Peyer's patch (tissue), 4 donors: ENCODE results near the gene ATF7IP. TPM values are rescaled to one million over a fixed set of nuclear protein-coding genes. Genes with fewer than 3 reads are reported as not detected.

Source experiments
- DNase-seq, 3 donors: peaks; one replicate each; pipeline ENCODE4 v3.0.0-alpha.2; 2017 to 2019
- H3K27ac ChIP-seq, 4 donors: fragments of 200-600 bp; sonication (generic); one replicate each; pipeline ENCODE4 v1.5.1; 2016 to 2019
- H3K27me3 ChIP-seq, 2 donors: fragments of 200-600 bp; sonication (generic); one replicate each; pipeline ENCODE4 v1.5.1; 2019
- H3K36me3 ChIP-seq, 3 donors: fragments of 200-600 bp; sonication (generic); one replicate each; pipeline ENCODE4 v1.5.1; 2016 to 2019
- H3K4me1 ChIP-seq, 4 donors: fragments of 200-600 bp; sonication (generic); one replicate each; pipeline ENCODE4 v1.5.1; 2016 to 2019
- H3K4me3 ChIP-seq, 4 donors: fragments of 200-600 bp; sonication (generic); 1 replicate in 3 of 4; 2 replicates in 1 of 4; pipeline ENCODE4 v1.5.1; 2016 to 2019; ENCODE audit warnings: mild to moderate bottlenecking in 1 of 4
- H3K9me3 ChIP-seq, 4 donors: fragments of 200-600 bp; sonication (generic); one replicate each; pipeline ENCODE4 v1.5.1; 2016 to 2019; ENCODE audit warnings: mild to moderate bottlenecking in 1 of 4
- POLR2A ChIP-seq, 2 donors: fragments of 450-650 bp; IDR thresholded peaks; one replicate each; pipeline ENCODE4 v1.5.1; 2017; ENCODE audit warnings: antibody characterized with exemption in 2 of 2, mild to moderate bottlenecking in 2 of 2, moderate library complexity in 2 of 2
- total RNA-seq, 4 donors: library from RNA; depleted of rRNA; stranded (reverse); fragments of >200 nt; gene quantifications; one replicate each; pipeline ENCODE4 v1.1.0, GENCODE V29; 2016
- TF ChIP-seq, protein P1 (sequence below), 6 experiments: fragments of 450-650 bp in 4 of 6; fragments of 200-600 bp in 2 of 6; sonication (generic) in 1 of 6; IDR thresholded peaks; one replicate each; pipeline ENCODE4 v1.5.1; 2017 to 2019; ENCODE audit warnings: antibody characterized with exemption in 6 of 6, mild to moderate bottlenecking in 3 of 6, moderate library complexity in 1 of 6

ATF7IP gene
- total RNA-seq, 4 donors from 2014 or later = 24.3 to 193 (median 39.0) TPM

DNA sequence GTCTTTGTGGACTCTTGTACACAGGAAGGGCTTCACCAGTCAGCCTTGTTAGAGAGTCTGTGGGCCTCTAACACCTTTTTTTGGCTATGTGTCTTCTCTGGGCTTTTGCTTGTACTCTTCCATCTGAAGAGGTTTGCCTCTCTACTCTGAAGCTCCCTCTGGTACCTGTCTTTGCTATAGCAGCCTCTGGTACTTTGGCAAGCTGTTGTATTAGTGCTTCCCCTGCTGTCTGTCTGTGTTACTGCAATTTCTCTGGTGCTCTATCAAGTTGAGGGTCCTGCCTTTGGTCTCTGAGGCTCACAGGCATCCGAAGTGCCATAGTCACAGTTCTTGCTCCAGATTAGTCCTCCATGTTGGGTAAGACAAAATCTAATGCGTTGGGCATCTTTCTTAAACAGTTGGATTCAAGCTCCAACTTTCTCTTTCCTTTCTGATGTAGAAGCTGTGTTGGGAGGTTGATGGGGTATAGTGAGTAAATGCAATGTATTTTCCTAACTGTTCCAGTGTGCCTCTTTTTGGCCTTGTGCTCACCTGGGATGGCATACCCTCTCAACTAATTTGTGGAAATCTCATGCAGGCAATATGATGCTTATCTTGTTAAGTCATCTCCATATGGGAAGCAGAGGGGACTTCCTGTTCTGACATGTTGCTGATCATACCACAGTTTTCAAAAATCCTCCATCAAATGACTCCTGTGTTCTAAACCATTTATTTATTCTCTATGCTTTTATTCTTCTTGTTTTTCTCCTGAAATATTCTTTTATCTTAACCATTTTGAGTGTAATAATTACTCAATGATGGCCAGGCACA, 88.8 kb downstream of the ATF7IP start:
- no peak for TF ChIP-seq POLR2A (IDR thresholded peaks at IDR 0.05)
- TF ChIP-seq, protein P1, sequence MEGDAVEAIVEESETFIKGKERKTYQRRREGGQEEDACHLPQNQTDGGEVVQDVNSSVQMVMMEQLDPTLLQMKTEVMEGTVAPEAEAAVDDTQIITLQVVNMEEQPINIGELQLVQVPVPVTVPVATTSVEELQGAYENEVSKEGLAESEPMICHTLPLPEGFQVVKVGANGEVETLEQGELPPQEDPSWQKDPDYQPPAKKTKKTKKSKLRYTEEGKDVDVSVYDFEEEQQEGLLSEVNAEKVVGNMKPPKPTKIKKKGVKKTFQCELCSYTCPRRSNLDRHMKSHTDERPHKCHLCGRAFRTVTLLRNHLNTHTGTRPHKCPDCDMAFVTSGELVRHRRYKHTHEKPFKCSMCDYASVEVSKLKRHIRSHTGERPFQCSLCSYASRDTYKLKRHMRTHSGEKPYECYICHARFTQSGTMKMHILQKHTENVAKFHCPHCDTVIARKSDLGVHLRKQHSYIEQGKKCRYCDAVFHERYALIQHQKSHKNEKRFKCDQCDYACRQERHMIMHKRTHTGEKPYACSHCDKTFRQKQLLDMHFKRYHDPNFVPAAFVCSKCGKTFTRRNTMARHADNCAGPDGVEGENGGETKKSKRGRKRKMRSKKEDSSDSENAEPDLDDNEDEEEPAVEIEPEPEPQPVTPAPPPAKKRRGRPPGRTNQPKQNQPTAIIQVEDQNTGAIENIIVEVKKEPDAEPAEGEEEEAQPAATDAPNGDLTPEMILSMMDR (IDR thresholded peaks at IDR 0.05) = peak in 5 of 6 experiments; percentile 20 to 71 (median 60)
- H3K27me3 ChIP-seq = no peaks in the 10 kb centered on the region
- H3K36me3 ChIP-seq = peaks cover 0 to 62% (median 0%) of the 10 kb centered on the region in 3 donors
- no peak overlapping the region for H3K27ac ChIP-seq
- no peaks in the 10 kb centered on the region for H3K9me3 ChIP-seq
- DNase-seq = no peak
- H3K4me3 ChIP-seq = no peak overlapping the region
- no peaks in the 10 kb centered on the region for H3K4me1 ChIP-seq

DNA sequence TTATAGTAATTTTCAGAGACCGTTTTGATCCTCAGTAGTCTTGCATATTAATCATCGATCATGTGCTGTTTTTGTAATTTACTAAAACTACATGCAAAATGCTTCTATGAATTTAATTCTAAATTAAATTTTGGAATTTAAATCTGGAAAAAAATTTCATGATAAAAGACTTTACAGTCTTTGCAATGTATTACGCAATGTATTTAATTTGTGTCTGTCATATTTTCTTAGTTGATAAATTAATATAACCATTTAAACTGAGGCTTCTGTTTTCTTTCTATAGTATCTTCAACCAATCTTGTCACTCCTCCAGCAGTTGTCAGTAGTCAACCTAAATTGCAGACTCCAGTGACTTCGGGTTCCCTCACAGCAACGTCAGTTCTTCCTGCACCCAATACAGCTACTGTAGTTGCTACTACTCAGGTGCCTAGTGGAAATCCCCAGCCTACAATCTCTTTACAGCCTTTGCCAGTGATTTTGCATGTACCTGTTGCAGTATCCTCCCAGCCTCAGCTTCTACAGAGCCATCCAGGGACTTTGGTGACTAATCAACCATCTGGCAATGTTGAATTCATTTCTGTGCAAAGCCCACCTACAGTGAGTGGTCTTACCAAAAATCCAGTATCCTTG, 94.8 kb downstream of the ATF7IP start:
- no peak overlapping the region for H3K27ac ChIP-seq
- H3K4me1 ChIP-seq = no peaks in the 10 kb centered on the region
- peaks cover 0 to 65% (median 0%) of the 10 kb centered on the region in 3 donors for H3K36me3 ChIP-seq
- DNase-seq = no peak
- no peaks in the 10 kb centered on the region for H3K27me3 ChIP-seq
- H3K4me3 ChIP-seq = no peak overlapping the region
- TF ChIP-seq, protein P1 (IDR thresholded peaks at IDR 0.05) = no peak
- no peak for TF ChIP-seq POLR2A (IDR thresholded peaks at IDR 0.05)
- no peaks in the 10 kb centered on the region for H3K9me3 ChIP-seq

DNA sequence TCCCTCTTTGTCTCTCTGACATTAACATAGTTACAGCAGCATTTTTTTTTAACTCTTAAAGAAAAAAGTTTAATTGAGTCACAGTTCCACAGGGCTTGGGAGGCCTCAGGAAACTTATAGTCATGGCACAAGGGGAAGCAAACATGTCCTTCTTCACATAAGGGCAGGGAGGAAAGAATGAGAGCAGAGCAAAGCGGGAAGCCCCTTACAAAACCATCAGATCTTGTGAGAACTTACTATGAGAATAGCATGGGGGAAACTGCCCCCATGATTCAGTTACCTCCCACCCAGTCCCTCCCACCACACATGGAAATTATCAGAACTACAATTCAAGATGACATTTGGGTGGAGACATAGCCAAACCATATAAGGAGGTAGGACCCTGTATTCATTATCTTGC, 106.0 kb downstream of the ATF7IP start:
- Histone ChIP-seq H3K4me1 (no peaks in the 10 kb centered on the region), H3K27me3 (no peaks in the 10 kb centered on the region), H3K36me3 (peaks cover 0 to 75% (median 0%) of the 10 kb centered on the region in 3 donors), H3K4me3 (no peak overlapping the region), H3K9me3 (peaks cover 0 to 31% (median 0%) of the 10 kb centered on the region in 4 donors), H3K27ac (no peak overlapping the region)
- DNase-seq = no peak
- TF ChIP-seq POLR2A (IDR thresholded peaks at IDR 0.05) = no peak
- TF ChIP-seq, protein P1 (IDR thresholded peaks at IDR 0.05) = no peak

DNA sequence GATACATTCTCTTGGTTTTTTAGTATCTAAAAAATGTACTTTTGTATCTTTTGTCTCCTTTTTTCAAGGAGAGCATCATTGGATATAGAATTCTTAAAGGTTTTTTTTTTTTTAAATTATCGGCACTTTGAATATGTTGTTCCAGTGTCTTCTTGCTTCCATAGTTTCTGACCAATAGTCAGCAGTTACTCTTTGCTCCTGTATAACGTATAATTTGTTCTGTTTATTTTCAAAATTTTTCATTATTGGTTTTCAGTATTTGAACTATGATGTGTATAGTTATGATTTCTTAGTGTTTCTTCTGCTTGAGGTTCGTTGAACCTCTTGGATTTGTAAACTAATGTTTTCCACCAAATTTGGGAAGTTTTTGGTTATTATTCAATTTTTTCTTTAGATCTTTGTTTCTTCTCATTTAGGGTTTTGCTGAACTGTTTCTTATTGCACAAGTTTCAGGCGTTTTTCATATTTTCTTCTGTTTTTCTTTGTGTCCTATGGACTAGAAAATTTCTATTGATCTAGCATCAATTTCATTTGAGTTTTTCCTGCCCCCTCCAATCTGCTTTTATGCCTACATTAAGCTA, 108.3 kb downstream of the ATF7IP start:
- Histone ChIP-seq H3K4me3 (no peak overlapping the region), H3K27me3 (no peaks in the 10 kb centered on the region), H3K36me3 (peaks cover 0 to 84% (median 0%) of the 10 kb centered on the region in 3 donors), H3K4me1 (no peaks in the 10 kb centered on the region), H3K27ac (no peak overlapping the region), H3K9me3 (peaks cover 0 to 31% (median 0%) of the 10 kb centered on the region in 4 donors)
- TF ChIP-seq POLR2A (IDR thresholded peaks at IDR 0.05) = no peak
- TF ChIP-seq, protein P1 (IDR thresholded peaks at IDR 0.05) = no peak
- DNase-seq = no peak

DNA sequence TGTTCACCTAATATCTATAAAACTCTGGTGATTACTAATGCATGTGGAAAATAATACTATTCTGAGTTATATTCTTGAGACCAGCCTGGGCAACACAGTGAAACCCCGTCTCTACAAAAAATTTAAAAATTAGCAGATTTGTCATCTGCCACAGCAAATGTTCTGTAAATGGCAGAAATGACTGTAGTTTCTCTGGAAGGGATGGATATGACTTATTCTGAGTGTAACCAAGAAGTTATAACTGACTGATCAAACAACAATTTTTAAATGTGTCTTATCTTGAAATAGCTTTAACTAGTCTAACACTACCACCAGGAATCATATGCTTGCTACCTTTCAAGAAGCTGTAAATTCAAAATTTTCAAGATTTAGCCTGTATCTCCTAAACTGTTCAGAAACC, 113.5 kb downstream of the ATF7IP start:
- H3K36me3 ChIP-seq = peaks cover 0 to 92% (median 4%) of the 10 kb centered on the region in 3 donors

More for the DNA sequence above, 113.5 kb downstream of the ATF7IP start:
- no peaks in the 10 kb centered on the region for H3K27me3 ChIP-seq
- no peak overlapping the region for H3K27ac ChIP-seq
- no peak overlapping the region for H3K4me3 ChIP-seq
- TF ChIP-seq POLR2A (IDR thresholded peaks at IDR 0.05) = no peak
- TF ChIP-seq, protein P1 (IDR thresholded peaks at IDR 0.05) = no peak
- DNase-seq = no peak
- H3K4me1 ChIP-seq = no peaks in the 10 kb centered on the region
- H3K9me3 ChIP-seq = peaks cover 0 to 15% (median 0%) of the 10 kb centered on the region in 4 donors
